H9 (cell line): ENCODE results near the gene FABP1. TPM values are rescaled to one million over a fixed set of nuclear protein-coding genes. Genes with fewer than 3 reads are reported as not detected.

ENCODE experiments used
- DNase-seq: peaks from one replicate; pipeline ENCODE4 v3.0.0-alpha.2; 2017
- H2AFZ ChIP-seq: one replicate; pipeline ENCODE4 v1.6.1; 2013; ENCODE audit warnings: mild to moderate bottlenecking, low read length, control low read depth, moderate library complexity
- H2AK5ac ChIP-seq: 2 replicates; pipeline ENCODE4 v1.6.1; 2013; ENCODE audit warnings: low read length, control low read depth, mixed read lengths; ENCODE audit not compliant: insufficient read length
- H2BK120ac ChIP-seq: one replicate; pipeline ENCODE4 v1.6.1; 2013; ENCODE audit warnings: low read depth, mild to moderate bottlenecking, low read length, control low read depth, inconsistent platforms; ENCODE audit not compliant: poor library complexity, severe bottlenecking
- H2BK12ac ChIP-seq: 2 replicates; pipeline ENCODE4 v1.6.1; 2013; ENCODE audit warnings: low read length, control low read depth, mixed read lengths, low read depth; ENCODE audit not compliant: insufficient read length
- H2BK15ac ChIP-seq: 2 replicates; pipeline ENCODE4 v1.6.1; 2013; ENCODE audit warnings: low read depth, low read length, control low read depth
- H2BK20ac ChIP-seq: one replicate; pipeline ENCODE4 v1.6.1; 2013; ENCODE audit warnings: low read depth, mild to moderate bottlenecking, low read length, control low read depth, inconsistent platforms; ENCODE audit not compliant: poor library complexity, severe bottlenecking
- H2BK5ac ChIP-seq: 2 replicates; pipeline ENCODE4 v1.6.1; 2013; ENCODE audit warnings: low read length, control low read depth, mixed read lengths; ENCODE audit not compliant: insufficient read length
- H3K14ac ChIP-seq: 2 replicates; pipeline ENCODE4 v1.6.1; 2013; ENCODE audit warnings: low read length, control low read depth; ENCODE audit not compliant: insufficient read depth
- H3K18ac ChIP-seq: 2 replicates; pipeline ENCODE4 v1.6.1; 2013; ENCODE audit warnings: low read depth, mild to moderate bottlenecking, mixed read lengths, low read length, control low read depth; ENCODE audit not compliant: insufficient read length
- H3K23ac ChIP-seq: 2 replicates; pipeline ENCODE4 v1.6.1; 2013; ENCODE audit warnings: low read length, control low read depth, mixed read lengths, low read depth; ENCODE audit not compliant: insufficient read length
- H3K23me2 ChIP-seq: 2 replicates; pipeline ENCODE4 v1.6.1; 2013; ENCODE audit warnings: low read depth, mild to moderate bottlenecking, mixed read lengths, low read length, control low read depth; ENCODE audit not compliant: insufficient read length, poor library complexity, severe bottlenecking
- H3K27ac ChIP-seq: 2 replicates; pipeline ENCODE4 v1.5.1; 2013; ENCODE audit warnings: low read length, control low read depth, mixed read lengths, low read depth; ENCODE audit not compliant: insufficient read length
- H3K27me3 ChIP-seq: 2 replicates; pipeline ENCODE4 v1.6.1; 2013; ENCODE audit warnings: low read length, control low read depth, inconsistent platforms; ENCODE audit not compliant: insufficient read depth
- H3K4ac ChIP-seq: 2 replicates; pipeline ENCODE4 v1.6.1; 2013; ENCODE audit warnings: low read depth, mild to moderate bottlenecking, control low read depth, inconsistent platforms, low read length, moderate library complexity
- H3K4me1 ChIP-seq: 2 replicates; pipeline ENCODE4 v1.6.1; 2013; ENCODE audit warnings: low read length, control low read depth, inconsistent platforms; ENCODE audit not compliant: insufficient read depth
- H3K4me2 ChIP-seq: 2 replicates; pipeline ENCODE4 v1.6.1; 2013; ENCODE audit warnings: low read length, control low read depth, mixed read lengths; ENCODE audit not compliant: insufficient read length, insufficient read depth
- H3K56ac ChIP-seq: 2 replicates; pipeline ENCODE4 v1.6.1; 2013; ENCODE audit warnings: low read depth, mild to moderate bottlenecking, mixed read lengths, low read length, control low read depth; ENCODE audit not compliant: insufficient read length
- H3K79me1 ChIP-seq: 2 replicates; pipeline ENCODE4 v1.6.1; 2013; ENCODE audit warnings: low read depth, mild to moderate bottlenecking, moderate library complexity, low read length, control low read depth, inconsistent platforms; ENCODE audit not compliant: insufficient read depth, poor library complexity, severe bottlenecking
- H3K79me2 ChIP-seq: 2 replicates; pipeline ENCODE4 v1.6.1; 2013; ENCODE audit warnings: low read length, control low read depth, inconsistent platforms; ENCODE audit not compliant: insufficient read depth
- H3K9ac ChIP-seq: 2 replicates; pipeline ENCODE4 v1.6.1; 2013; ENCODE audit warnings: low read length, control low read depth, mixed read lengths; ENCODE audit not compliant: insufficient read length; ENCODE audit errors: extremely low read depth
- H3K9me3 ChIP-seq: one replicate; pipeline ENCODE4 v1.6.1; 2013; ENCODE audit warnings: low read depth, low read length, inconsistent platforms; ENCODE audit not compliant: control insufficient read depth
- H3T11ph ChIP-seq: one replicate; pipeline ENCODE4 v1.6.1; 2013; ENCODE audit warnings: mild to moderate bottlenecking, low read length, control low read depth, inconsistent platforms
- H4K20me1 ChIP-seq: one replicate; pipeline ENCODE4 v1.6.1; 2013; ENCODE audit not compliant: control insufficient read depth, insufficient read length, insufficient read depth
- H4K5ac ChIP-seq: 2 replicates; pipeline ENCODE4 v1.6.1; 2013; ENCODE audit warnings: low read depth, mild to moderate bottlenecking, mixed read lengths, low read length, control low read depth; ENCODE audit not compliant: insufficient read length
- H4K8ac ChIP-seq: replicated peaks from 2 replicates; pipeline ENCODE4 v1.6.1; 2013; ENCODE audit warnings: low read length, control low read depth, mixed read lengths, low read depth; ENCODE audit not compliant: insufficient read length
- H4K91ac ChIP-seq: 2 replicates; pipeline ENCODE4 v1.6.1; 2013; ENCODE audit warnings: low read depth, mild to moderate bottlenecking, moderate library complexity, mixed read lengths, low read length, control low read depth; ENCODE audit not compliant: insufficient read length
- H3K27ac Mint-ChIP-seq, 3 experiments: 2 replicates in 2 of 3; 3 replicates in 1 of 3; pipeline ENCODE4 v1.8.0; 2020 to 2021; ENCODE audit warnings: mixed read lengths in 3 of 3, mild to moderate bottlenecking in 1 of 3, moderate library complexity in 1 of 3
- H3K27me3 Mint-ChIP-seq: 2 replicates; pipeline ENCODE4 v1.8.0; 2021; ENCODE audit warnings: low read depth, mild to moderate bottlenecking, moderate library complexity, mixed read lengths
- H3K36me3 Mint-ChIP-seq, 3 experiments: 2 replicates in 2 of 3; 3 replicates in 1 of 3; pipeline ENCODE4 v1.8.0; 2020 to 2021; ENCODE audit warnings: low read depth in 3 of 3, mixed read lengths in 3 of 3; ENCODE audit not compliant: insufficient read depth in 1 of 3
- H3K4me1 Mint-ChIP-seq, 2 experiments: 2 replicates each; pipeline ENCODE4 v1.8.0; 2020; ENCODE audit warnings: mixed read lengths in 2 of 2
- H3K4me3 Mint-ChIP-seq, 2 experiments: 2 replicates in 1 of 2; 3 replicates in 1 of 2; pipeline ENCODE4 v1.8.0; 2020 to 2021; ENCODE audit warnings: mild to moderate bottlenecking in 2 of 2, mixed read lengths in 2 of 2, moderate library complexity in 1 of 2
- H3K9me3 Mint-ChIP-seq, 2 experiments: 2 replicates in 1 of 2; 3 replicates in 1 of 2; pipeline ENCODE4 v1.8.0; 2020; ENCODE audit warnings: mild to moderate bottlenecking in 2 of 2, mixed read lengths in 2 of 2, moderate library complexity in 1 of 2
- WGBS: extraction: QIAGEN DNeasy Blood & Tissue Kit; methylation state at CpG from one replicate; pipeline ENCODE4 v1.1.7; 2013; ENCODE audit warnings: missing lambda C conversion rate, low lambda C conversion rate, mixed read lengths; ENCODE audit not compliant: insufficient read length; ENCODE audit errors: extremely low coverage; 5-methylcytosine and 5-hydroxymethylcytosine counted together
- total RNA-seq: library from RNA; stranded (reverse); gene quantifications from 2 replicates; pipeline ENCODE4 v1.2.1, GENCODE V29; 2021
- TF ChIP-seq, protein P1 (sequence below): fragments of 200-600 bp; sonication (generic); conservative IDR thresholded peaks from 3 replicates; pipeline ENCODE4 v1.8.0; 2021; ENCODE audit warnings: antibody characterized with exemption, mild to moderate bottlenecking

The FABP1 gene
- total RNA-seq, 1 experiment from 2014 or later = not detected

DNA sequence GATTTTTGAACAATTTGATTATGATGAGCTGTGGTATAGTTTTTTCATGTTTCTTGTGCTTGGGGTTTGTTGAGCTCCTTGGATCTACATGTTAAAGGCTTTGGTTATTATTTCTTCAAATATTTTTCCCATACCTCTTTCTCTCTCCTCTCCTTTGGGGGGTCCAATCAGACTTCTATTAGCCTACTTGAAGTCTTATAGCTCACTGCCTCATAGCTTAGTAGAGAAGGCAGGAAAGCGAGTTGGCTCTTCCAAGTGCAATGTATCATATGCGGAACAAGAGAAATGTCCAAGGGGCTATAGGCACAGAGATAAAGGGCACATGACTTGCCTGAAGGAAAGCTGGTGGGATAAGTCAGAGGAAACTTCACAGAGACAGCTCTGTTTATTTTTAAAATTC lies 14.1 kb upstream of the FABP1 start:
- Mint-ChIP-seq H3K4me3 (no peak overlapping the region), H3K27me3 (peaks cover 17% of the 10 kb centered on the region), H3K36me3 (no peaks in the 10 kb centered on the region; a peak in 1 of 7 replicates), H3K9me3 (peaks cover 0 to 5% of the 10 kb centered on the region in 2 experiments; a peak in 1 of 5 replicates), H3K27ac (no peak overlapping the region), H3K4me1 (no peaks in the 10 kb centered on the region)
- Histone ChIP-seq H3K4me1 (no peaks in the 10 kb centered on the region), H2BK15ac (no peak overlapping the region), H3K79me2 (no peaks in the 10 kb centered on the region), H2BK120ac (no peak overlapping the region), H3K18ac (no peak overlapping the region), H2AFZ (no peak overlapping the region), H4K91ac (no peak overlapping the region), H3K4ac (no peak overlapping the region), H3T11ph (no peak overlapping the region), H4K5ac (no peak overlapping the region), H4K8ac (no peak overlapping the region), H3K56ac (no peak overlapping the region), H2BK5ac (no peak overlapping the region), H3K9ac (no peak overlapping the region), H3K27ac (no peak overlapping the region), H2AK5ac (no peak overlapping the region), H3K79me1 (no peaks in the 10 kb centered on the region), H3K9me3 (no peaks in the 10 kb centered on the region), H2BK20ac (no peak overlapping the region), H2BK12ac (no peak overlapping the region), H3K4me2 (no peak overlapping the region), H3K23ac (no peak overlapping the region), H3K23me2 (no peaks in the 10 kb centered on the region), H4K20me1 (no peaks in the 10 kb centered on the region), H3K14ac (no peak overlapping the region), H3K27me3 (no peaks in the 10 kb centered on the region)
- TF ChIP-seq, protein P1, sequence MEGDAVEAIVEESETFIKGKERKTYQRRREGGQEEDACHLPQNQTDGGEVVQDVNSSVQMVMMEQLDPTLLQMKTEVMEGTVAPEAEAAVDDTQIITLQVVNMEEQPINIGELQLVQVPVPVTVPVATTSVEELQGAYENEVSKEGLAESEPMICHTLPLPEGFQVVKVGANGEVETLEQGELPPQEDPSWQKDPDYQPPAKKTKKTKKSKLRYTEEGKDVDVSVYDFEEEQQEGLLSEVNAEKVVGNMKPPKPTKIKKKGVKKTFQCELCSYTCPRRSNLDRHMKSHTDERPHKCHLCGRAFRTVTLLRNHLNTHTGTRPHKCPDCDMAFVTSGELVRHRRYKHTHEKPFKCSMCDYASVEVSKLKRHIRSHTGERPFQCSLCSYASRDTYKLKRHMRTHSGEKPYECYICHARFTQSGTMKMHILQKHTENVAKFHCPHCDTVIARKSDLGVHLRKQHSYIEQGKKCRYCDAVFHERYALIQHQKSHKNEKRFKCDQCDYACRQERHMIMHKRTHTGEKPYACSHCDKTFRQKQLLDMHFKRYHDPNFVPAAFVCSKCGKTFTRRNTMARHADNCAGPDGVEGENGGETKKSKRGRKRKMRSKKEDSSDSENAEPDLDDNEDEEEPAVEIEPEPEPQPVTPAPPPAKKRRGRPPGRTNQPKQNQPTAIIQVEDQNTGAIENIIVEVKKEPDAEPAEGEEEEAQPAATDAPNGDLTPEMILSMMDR = no peak
- DNase-seq = no peak
- WGBS = no CpG with 5 or more reads among the region's 2 CpGs
